H1 (cell line): ENCODE measurements around the gene UROS. TPM values are rescaled to one million over a fixed set of nuclear protein-coding genes. Genes with fewer than 3 reads are reported as not detected.

Experiments used
- CEBPB ChIP-seq: IDR thresholded peaks from 2 replicates; pipeline ENCODE4 v1.6.1; 2012; ENCODE audit warnings: low read depth, low read length
- JUND ChIP-seq: IDR thresholded peaks from 2 replicates; pipeline ENCODE4 v1.6.1; 2011; ENCODE audit warnings: mild to moderate bottlenecking, improper control_type of control experiment, low read length
- RXRA ChIP-seq: IDR thresholded peaks from 2 replicates; pipeline ENCODE4 v1.6.1; 2011; ENCODE audit warnings: low read depth, mild to moderate bottlenecking, low read length, moderate library complexity; ENCODE audit not compliant: insufficient read depth
- SIN3A ChIP-seq, 2 experiments: IDR thresholded peaks in 1 of 2; conservative IDR thresholded peaks in 1 of 2; 2 replicates each; pipeline ENCODE4 v1.6.1; 2011 to 2012; ENCODE audit warnings: low read length in 2 of 2, improper control_type of control experiment in 1 of 2, low read depth in 1 of 2, mild to moderate bottlenecking in 1 of 2
- SIRT6 ChIP-seq: IDR thresholded peaks from one replicate; pipeline ENCODE4 v1.7.1; 2012; ENCODE audit warnings: low read length, inconsistent platforms
- polyA plus RNA-seq, 7 experiments: library from polyadenylated mRNA; depleted of rRNA in 3 of 7; stranded (reverse) in 5 of 7; unstranded in 2 of 7; fragments of >200 nt in 5 of 7; fragments of 200-250 nt in 2 of 7; gene quantifications; 1 replicate in 5 of 7; 2 replicates in 1 of 7; 4 replicates in 1 of 7; pipeline versions ENCODE4 v1.2.1 to v1.2.3, GENCODE V29; 2011 to 2013; ENCODE audit warnings: missing spikeins in 2 of 7, mixed read lengths in 2 of 7
- total RNA-seq: library from RNA; stranded (reverse); fragmentation: NEBNext Ultra II Directional; extraction: Animal tissue kit (Norgen Biotek cat#: 25700); gene quantifications from 2 replicates; pipeline ENCODE4 v1.2.1, GENCODE V29; 2021

Gene UROS
- total and polyA plus RNA-seq, 2 of the 8 experiments (the other 6 are each of a cell fraction or from before 2014, with no cell fraction given), result 45.6 to 58.0 TPM

DNA sequence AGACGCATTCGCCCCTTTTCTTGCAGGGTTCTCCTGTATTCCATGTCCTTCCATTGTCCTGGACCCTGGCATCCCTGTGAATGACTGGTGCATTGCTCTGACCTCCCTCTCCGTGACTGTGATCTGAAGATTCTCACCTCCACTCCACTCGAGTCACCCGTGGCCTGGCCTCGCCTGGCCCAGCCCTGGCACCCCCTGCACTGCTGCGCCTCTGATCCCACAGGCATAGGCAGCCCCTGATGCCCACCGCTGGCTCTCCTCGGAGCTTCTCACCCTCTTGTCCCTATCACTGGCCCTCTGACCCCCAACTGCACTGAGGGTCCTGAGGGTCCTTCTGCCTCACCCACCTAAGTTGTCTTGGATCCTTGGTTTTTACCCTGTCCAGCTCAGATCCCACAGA, 45.3 kb downstream of the UROS start (continued):
- TF ChIP-seq SIN3A (conservative IDR thresholded peaks at IDR 0.05 in 1 of 2, IDR thresholded peaks at IDR 0.05 in 1 of 2; ENCODE audit: low read depth in 1 of 2, low read length in 2 of 2) (no peak), RXRA (no peak), CEBPB (no peak), SIRT6 (no peak), JUND (no peak)
